ENCODE results near the gene TNS2. TPM values are rescaled to one million over a fixed set of nuclear protein-coding genes. Genes with fewer than 3 reads are reported as not detected.

Gene TNS2
- total and polyA plus RNA-seq, 10 of the 15 experiments (the other 5 are each of a cell fraction or from before 2014, with no cell fraction given), result 0.03 to 0.72 (median 0.16) TPM; not detected in 4

GRCh38 chr12:53046655-53047220, 3.1 kb upstream of the TNS2 start (continued):
- TF ChIP-seq USF2 (IDR thresholded peaks at IDR 0.05; ENCODE audit: borderline replicate concordance, low read depth, low read length) (no peak), EZH2 (IDR thresholded peaks at IDR 0.05; ENCODE audit: borderline replicate concordance, control insufficient read depth, low read depth, low read length) (no peak), POLR2AphosphoS2 (IDR thresholded peaks at IDR 0.05; ENCODE audit: low read depth, low read length) (no peak), FOXM1 (IDR thresholded peaks at IDR 0.05; ENCODE audit: low read depth, low read length) (no peak), LARP7 (IDR thresholded peaks at IDR 0.05) (peak; percentile 50; the same call in 1 of the 2 replicates), E2F8 (IDR thresholded peaks at IDR 0.05; ENCODE audit: low read depth, partially characterized antibody) (no peak), MXI1 (IDR thresholded peaks at IDR 0.05; ENCODE audit: low read depth, low read length) (0 out of 2 replicates have a peak, but pooled peaks have one; percentile 25), NBN (IDR thresholded peaks at IDR 0.05) (0 out of 2 replicates have a peak, but pooled peaks have one; percentile 48), YY1 (IDR thresholded peaks at IDR 0.05; ENCODE audit: low read depth, low read length) (no peak), ATF7 (IDR thresholded peaks at IDR 0.05; ENCODE audit: low read depth) (no peak), NR2C1 (IDR thresholded peaks at IDR 0.05) (no peak), EGR1 (IDR thresholded peaks at IDR 0.05; ENCODE audit: borderline replicate concordance in 1 of 2, low read depth in 2 of 2, low read length in 2 of 2) (0 out of 3 replicates have a peak, but pooled peaks of 1 of the 2 experiments have one; percentile 47), MAX (IDR thresholded peaks at IDR 0.05; ENCODE audit: low read depth, low read length) (0 out of 2 replicates have a peak, but pooled peaks have one; percentile 23), BACH1 (IDR thresholded peaks at IDR 0.05; ENCODE audit: borderline replicate concordance) (peak; percentile 25; the same call in 1 of the 2 replicates), EED (IDR thresholded peaks at IDR 0.05; ENCODE audit: low read depth) (no peak), ZBTB40 (IDR thresholded peaks at IDR 0.05; ENCODE audit: borderline replicate concordance) (peak; percentile 34; the same call in 1 of the 2 replicates), SMAD5 (IDR thresholded peaks at IDR 0.05; ENCODE audit: low read depth) (no peak), SREBF2 (IDR thresholded peaks at IDR 0.05; ENCODE audit: low read length) (no peak), PAX8 (IDR thresholded peaks at IDR 0.05) (no peak), NKRF (conservative IDR thresholded peaks at IDR 0.05) (no peak), HDGF (IDR thresholded peaks at IDR 0.05) (peak; percentile 68; the same call in 1 of the 2 replicates)

Data from GM12878 (cell line).